Endothelial cell of umbilical vein (primary cell): Measurements from ENCODE around the gene EEFSEC. TPM values are rescaled to one million over a fixed set of nuclear protein-coding genes. Genes with fewer than 3 reads are reported as not detected.

Experiments
- BruUV-seq: library from RNA; stranded (reverse); fragments of 400-500 nt; replicated peaks from 2 replicates; lab custom pipeline; 2021; lab: Mats Ljungman, UMichigan
- CTCF ChIA-PET: fragments of 300-600, 350-600 bp; sonication (Branson Sonifier 250); formaldehyde crosslinking; loops from one replicate; lab custom pipeline; 2021; ENCODE audit warnings: antibody characterized with exemption, inconsistent platforms; lab: Charles Lee
- POLR2A ChIA-PET: fragments of 300-600, 350-600 bp; sonication (Branson Sonifier 250); formaldehyde crosslinking; loops from one replicate; lab custom pipeline; 2021; ENCODE audit warnings: antibody characterized with exemption, inconsistent platforms; lab: Charles Lee
- DNase-seq: peaks from one replicate; pipeline ENCODE4 v3.0.0-alpha.2; 2011; ENCODE audit warnings: low read depth, low spot score
- FAIRE-seq: peaks from 2 replicates; lab custom pipeline; 2011; peaks lifted over from hg19 to GRCh38; lab: Jason Lieb, UNC
- H2AFZ ChIP-seq: 2 replicates; pipeline ENCODE4 v1.6.0; 2012; ENCODE audit warnings: low read depth, low read length, control low read depth, inconsistent platforms
- H3K27ac ChIP-seq: 2 replicates; pipeline ENCODE4 v1.5.1; 2011; ENCODE audit warnings: low read depth, mild to moderate bottlenecking, control low read depth, low read length, moderate library complexity; ENCODE audit not compliant: insufficient read depth
- H3K27me3 ChIP-seq, 2 experiments: 2 replicates each; pipeline versions ENCODE4 v1.6.0 to v1.6.1; 2011; ENCODE audit warnings: low read length in 2 of 2, mixed read lengths in 1 of 2; ENCODE audit not compliant: control insufficient read depth in 2 of 2, insufficient read depth in 2 of 2
- H3K36me3 ChIP-seq, 2 experiments: 2 replicates in 1 of 2; 3 replicates in 1 of 2; pipeline ENCODE4 v1.5.1; 2011; ENCODE audit warnings: low read length in 2 of 2, mild to moderate bottlenecking in 1 of 2, moderate library complexity in 1 of 2; ENCODE audit not compliant: control insufficient read depth in 2 of 2, insufficient read depth in 2 of 2; ENCODE audit errors: extremely low read depth in 1 of 2
- H3K4me1 ChIP-seq: 3 replicates; pipeline ENCODE4 v1.5.1; 2011; ENCODE audit warnings: mild to moderate bottlenecking, low read length; ENCODE audit not compliant: control insufficient read depth, insufficient read depth; ENCODE audit errors: extremely low read depth
- H3K4me2 ChIP-seq: 2 replicates; pipeline ENCODE4 v1.6.1; 2011; ENCODE audit warnings: low read length, control low read depth, mixed read lengths; ENCODE audit not compliant: insufficient read depth
- H3K4me3 ChIP-seq, 3 experiments: fragments of 200-600 bp in 1 of 3; sonication (generic), shearing (Covaris generic) in 1 of 3; replicated peaks in 1 of 3; 2 replicates each; pipeline ENCODE4 v1.5.1; 2011 to 2016; ENCODE audit warnings: control low read depth in 3 of 3, low read length in 3 of 3, mild to moderate bottlenecking in 2 of 3, inconsistent platforms in 1 of 3, low read depth in 1 of 3, moderate library complexity in 1 of 3; ENCODE audit not compliant: insufficient read depth in 1 of 3
- H3K79me2 ChIP-seq: 2 replicates; pipeline ENCODE4 v1.6.0; 2012; ENCODE audit warnings: low read length, inconsistent platforms; ENCODE audit not compliant: control insufficient read depth, insufficient read depth
- H3K9ac ChIP-seq: replicated peaks from 2 replicates; pipeline ENCODE3; 2011; ENCODE audit warnings: low read length, control low read depth; ENCODE audit not compliant: insufficient read depth; ENCODE audit errors: extremely low read depth
- H3K9me1 ChIP-seq: replicated peaks from 3 replicates; pipeline ENCODE4 v1.6.0; 2011; ENCODE audit warnings: mild to moderate bottlenecking, low read length; ENCODE audit not compliant: control insufficient read depth, insufficient read depth; ENCODE audit errors: extremely low read depth
- H3K9me3 ChIP-seq: replicated peaks from 2 replicates; pipeline ENCODE4 v1.5.1; 2012; ENCODE audit warnings: low read length, inconsistent platforms; ENCODE audit not compliant: control insufficient read depth, insufficient read depth
- H4K20me1 ChIP-seq: replicated peaks from 2 replicates; pipeline ENCODE3; 2011; ENCODE audit warnings: mild to moderate bottlenecking, low read length; ENCODE audit not compliant: control insufficient read depth, insufficient read depth; ENCODE audit errors: extremely low read depth
- EZH2 ChIP-seq: IDR thresholded peaks from 2 replicates; pipeline ENCODE4 v1.6.1; 2012; ENCODE audit warnings: borderline replicate concordance, low read depth, mild to moderate bottlenecking, moderate library complexity, low read length, inconsistent platforms; ENCODE audit not compliant: severe bottlenecking
- FOS ChIP-seq: IDR thresholded peaks from 2 replicates; pipeline ENCODE4 v1.6.1; 2011; ENCODE audit warnings: mild to moderate bottlenecking, low read length, moderate library complexity, borderline replicate concordance; ENCODE audit not compliant: insufficient read depth
- GATA2 ChIP-seq: IDR thresholded peaks from 2 replicates; pipeline ENCODE4 v1.7.0; 2011; ENCODE audit warnings: low read depth, mild to moderate bottlenecking, moderate library complexity, mixed read lengths, low read length; ENCODE audit not compliant: insufficient read length, insufficient read depth
- JUN ChIP-seq: IDR thresholded peaks from 2 replicates; pipeline ENCODE4 v1.6.1; 2011; ENCODE audit warnings: borderline replicate concordance, low read depth; ENCODE audit not compliant: insufficient read length, insufficient read depth
- MYC ChIP-seq: IDR thresholded peaks from one replicate; pipeline ENCODE4 v1.6.1; 2011; ENCODE audit warnings: mild to moderate bottlenecking, low read depth, low read length
- POLR2A ChIP-seq: IDR thresholded peaks from 2 replicates; pipeline ENCODE4 v1.6.1; 2012; ENCODE audit warnings: low read depth, mild to moderate bottlenecking, control low read depth, low read length
- POLR2AphosphoS5 ChIP-seq: IDR thresholded peaks from 2 replicates; pipeline ENCODE4 v1.6.1; 2012; ENCODE audit warnings: low read depth, mild to moderate bottlenecking, control low read depth, low read length, moderate library complexity; ENCODE audit not compliant: insufficient read depth
- dilution Hi-C: fragments of 300-500 bp; cut with MboI; formaldehyde crosslinking; loops from one replicate; pipeline ENCODE4 v1.15.0; 2019; ENCODE audit warnings: low sequenced_read_pairs; ENCODE audit not compliant: extremely low pct_ligation_motif_present
- intact Hi-C: fragments of 100-400 bp; cut with micrococcal nuclease; formaldehyde crosslinking; loops from one replicate; pipeline ENCODE4 v1.10.0; 2022
- polyA plus RNA-seq, 4 experiments: library from polyadenylated mRNA; depleted of rRNA in 3 of 4; stranded (reverse) in 3 of 4; unstranded in 1 of 4; fragments of >200 nt; gene quantifications; 2 replicates each; pipeline versions ENCODE4 v1.2.1 to v1.2.3, GENCODE V29; 2011 to 2012; ENCODE audit warnings: missing spikeins in 1 of 4
- total RNA-seq: library from RNA; stranded (reverse); gene quantifications from 2 replicates; pipeline ENCODE4 v1.2.3, GENCODE V29; 2021
- TF ChIP-seq, protein P1 (sequence below): IDR thresholded peaks from 2 replicates; pipeline ENCODE4 v1.6.1; 2011; ENCODE audit not compliant: insufficient read depth, insufficient read length
- TF ChIP-seq, protein P2 (sequence below), 2 donors: IDR thresholded peaks; 1 replicate in 1 of 2; 2 replicates in 1 of 2; pipeline ENCODE4 v1.5.1; 2011; ENCODE audit warnings: low read length in 2 of 2, mild to moderate bottlenecking in 2 of 2, moderate library complexity in 2 of 2, control low read depth in 1 of 2, inconsistent platforms in 1 of 2, low read depth in 1 of 2; ENCODE audit not compliant: insufficient read depth in 1 of 2; ENCODE audit errors: extremely low read depth in 1 of 2

Gene EEFSEC
- total and polyA plus RNA-seq, 2 donors (not counting 3 experiments of a cell fraction or from before 2014, with no cell fraction given), result 13.1 to 14.5 TPM

DNA sequence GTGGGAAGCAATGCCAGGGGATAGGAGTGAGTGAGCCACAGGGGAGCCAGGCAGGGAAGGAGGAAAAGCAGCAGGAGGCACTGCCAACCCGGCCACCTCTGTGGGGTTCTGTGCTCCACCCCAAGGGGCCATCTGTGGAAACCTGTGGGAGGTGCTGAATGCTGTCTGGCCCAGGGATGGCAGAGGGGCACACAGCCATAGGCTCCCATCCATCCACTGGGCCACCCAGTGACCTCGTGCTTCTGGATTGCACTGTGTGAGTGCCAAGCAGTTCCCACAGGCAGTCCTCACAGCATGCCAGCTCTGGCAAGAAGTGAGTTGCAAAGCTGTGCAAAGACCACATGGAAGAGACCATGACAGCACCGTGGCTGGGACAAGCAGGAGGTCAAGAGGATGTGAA lies 285.9 kb downstream of the EEFSEC start:
- ChIA-PET POLR2A (no interaction called here), CTCF (interaction anchor here (0.7 to 2.6 kb wide), 5 partner anchors 19 to 269 kb away, joined by 3 to 8 read pairs (median 5); no protein-coding TSS in a partner anchor)
- dilution Hi-C loops, result loop anchor here (25.0 kb wide), 1 partner anchor 148 kb away; no protein-coding TSS in a partner anchor
- no peak overlapping the region for H3K27ac ChIP-seq
- H3K4me3 ChIP-seq, result no peak overlapping the region
- no peaks in the 10 kb centered on the region for H3K9me1 ChIP-seq
- no peaks in the 10 kb centered on the region for H3K9me3 ChIP-seq
- peaks cover 8 to 19% of the 10 kb centered on the region in 2 experiments for H3K27me3 ChIP-seq
- no peaks in the 10 kb centered on the region for H3K4me1 ChIP-seq
- BruUV-seq, result no TSS peak
- TF ChIP-seq GATA2, result no peak
- TF ChIP-seq MYC, result no peak
- no peak for TF ChIP-seq POLR2AphosphoS5
- TF ChIP-seq, protein P1, sequence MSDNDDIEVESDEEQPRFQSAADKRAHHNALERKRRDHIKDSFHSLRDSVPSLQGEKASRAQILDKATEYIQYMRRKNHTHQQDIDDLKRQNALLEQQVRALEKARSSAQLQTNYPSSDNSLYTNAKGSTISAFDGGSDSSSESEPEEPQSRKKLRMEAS, result no peak
- no peak for TF ChIP-seq FOS
- TF ChIP-seq JUN, result no peak
- TF ChIP-seq POLR2A, result no peak
- TF ChIP-seq, protein P2, sequence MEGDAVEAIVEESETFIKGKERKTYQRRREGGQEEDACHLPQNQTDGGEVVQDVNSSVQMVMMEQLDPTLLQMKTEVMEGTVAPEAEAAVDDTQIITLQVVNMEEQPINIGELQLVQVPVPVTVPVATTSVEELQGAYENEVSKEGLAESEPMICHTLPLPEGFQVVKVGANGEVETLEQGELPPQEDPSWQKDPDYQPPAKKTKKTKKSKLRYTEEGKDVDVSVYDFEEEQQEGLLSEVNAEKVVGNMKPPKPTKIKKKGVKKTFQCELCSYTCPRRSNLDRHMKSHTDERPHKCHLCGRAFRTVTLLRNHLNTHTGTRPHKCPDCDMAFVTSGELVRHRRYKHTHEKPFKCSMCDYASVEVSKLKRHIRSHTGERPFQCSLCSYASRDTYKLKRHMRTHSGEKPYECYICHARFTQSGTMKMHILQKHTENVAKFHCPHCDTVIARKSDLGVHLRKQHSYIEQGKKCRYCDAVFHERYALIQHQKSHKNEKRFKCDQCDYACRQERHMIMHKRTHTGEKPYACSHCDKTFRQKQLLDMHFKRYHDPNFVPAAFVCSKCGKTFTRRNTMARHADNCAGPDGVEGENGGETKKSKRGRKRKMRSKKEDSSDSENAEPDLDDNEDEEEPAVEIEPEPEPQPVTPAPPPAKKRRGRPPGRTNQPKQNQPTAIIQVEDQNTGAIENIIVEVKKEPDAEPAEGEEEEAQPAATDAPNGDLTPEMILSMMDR (IDR thresholded peaks at IDR 0.05; ENCODE audit: extremely low read depth in 1 of 2, insufficient read depth in 1 of 2, low read depth in 1 of 2, low read length in 2 of 2), result no peak
- TF ChIP-seq EZH2, result no peak
- no peaks in the 10 kb centered on the region for H3K36me3 ChIP-seq
- no peak for DNase-seq
- H4K20me1 ChIP-seq, result no peaks in the 10 kb centered on the region
- no peak overlapping the region for H3K4me2 ChIP-seq
- no peak for FAIRE-seq
- H2AFZ ChIP-seq, result no peak overlapping the region
- no peaks in the 10 kb centered on the region for H3K79me2 ChIP-seq
- intact Hi-C loops, result no loop called here
- no peak overlapping the region for H3K9ac ChIP-seq
